ENCODE measurements around the gene CYP4F22.

The CYP4F22 gene

DNA sequence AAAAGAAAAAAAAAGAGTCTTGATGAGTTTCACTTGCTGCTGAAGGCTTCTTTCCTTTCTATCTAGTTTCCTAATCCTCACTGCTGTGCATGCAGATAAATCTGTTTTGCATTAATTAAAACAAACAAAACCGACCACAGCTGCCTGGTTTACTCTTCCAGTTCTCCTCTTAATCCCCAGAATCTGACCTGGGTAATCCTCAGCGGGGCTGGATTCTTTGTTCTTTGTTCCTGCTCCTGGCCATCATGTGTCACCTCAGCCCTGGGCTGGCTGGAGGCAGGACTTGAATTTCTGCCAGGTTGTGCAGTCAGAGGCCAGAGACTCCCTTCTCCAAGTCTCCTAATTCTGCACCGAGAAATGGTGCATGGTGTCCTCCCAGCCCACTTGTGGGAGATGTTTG lies 54.5 kb downstream of the CYP4F22 start:
- Histone ChIP-seq H3K9ac (ENCODE audit: low read length) (no peak overlapping the region), H3K4me1 (ENCODE audit: control insufficient read depth, low read depth, low read length) (no peaks in the 10 kb centered on the region), H3K36me3 (ENCODE audit: control insufficient read depth, low read depth, low read length) (no peaks in the 10 kb centered on the region), H3K27me3 (ENCODE audit: control insufficient read depth, insufficient read depth, low read length) (no peaks in the 10 kb centered on the region), H3K27ac (ENCODE audit: low read length) (no peak overlapping the region), H3K9me3 (ENCODE audit: control insufficient read depth, low read depth, low read length) (peaks cover 19% of the 10 kb centered on the region), H3K4me3 (ENCODE audit: low read length) (no peak overlapping the region)

DNA sequence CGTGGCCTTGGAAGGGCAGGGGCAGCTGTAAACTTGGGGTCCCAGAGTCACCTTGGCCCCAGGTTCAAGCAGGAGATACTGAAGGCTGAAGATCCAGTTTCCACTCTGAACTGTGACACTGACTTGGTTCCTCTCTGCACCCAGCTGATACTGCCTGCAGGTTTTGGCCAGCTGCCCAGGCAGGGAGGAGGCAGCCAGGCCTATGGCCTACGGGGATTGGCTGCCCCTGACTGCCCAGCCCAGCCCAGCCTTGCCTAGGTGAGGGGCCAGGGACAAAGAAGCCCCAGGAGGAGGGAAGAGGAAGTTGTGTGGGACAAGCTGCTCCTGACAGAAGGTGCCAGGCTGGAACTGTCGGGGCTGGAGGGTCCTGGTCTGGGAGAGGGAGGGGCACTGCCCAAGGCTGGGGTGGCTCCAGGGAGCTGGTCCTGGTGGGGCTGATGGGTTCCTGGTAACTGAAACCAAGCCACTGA lies 55.0 kb downstream of the CYP4F22 start:
- Histone ChIP-seq H3K27me3 (ENCODE audit: control insufficient read depth, insufficient read depth, low read length) (no peaks in the 10 kb centered on the region), H3K4me3 (ENCODE audit: low read length) (no peak overlapping the region), H3K36me3 (ENCODE audit: control insufficient read depth, low read depth, low read length) (no peaks in the 10 kb centered on the region), H3K27ac (ENCODE audit: low read length) (no peak overlapping the region), H3K9me3 (ENCODE audit: control insufficient read depth, low read depth, low read length) (peaks cover 19% of the 10 kb centered on the region), H3K4me1 (ENCODE audit: control insufficient read depth, low read depth, low read length) (no peaks in the 10 kb centered on the region), H3K9ac (ENCODE audit: low read length) (no peak overlapping the region)

DNA sequence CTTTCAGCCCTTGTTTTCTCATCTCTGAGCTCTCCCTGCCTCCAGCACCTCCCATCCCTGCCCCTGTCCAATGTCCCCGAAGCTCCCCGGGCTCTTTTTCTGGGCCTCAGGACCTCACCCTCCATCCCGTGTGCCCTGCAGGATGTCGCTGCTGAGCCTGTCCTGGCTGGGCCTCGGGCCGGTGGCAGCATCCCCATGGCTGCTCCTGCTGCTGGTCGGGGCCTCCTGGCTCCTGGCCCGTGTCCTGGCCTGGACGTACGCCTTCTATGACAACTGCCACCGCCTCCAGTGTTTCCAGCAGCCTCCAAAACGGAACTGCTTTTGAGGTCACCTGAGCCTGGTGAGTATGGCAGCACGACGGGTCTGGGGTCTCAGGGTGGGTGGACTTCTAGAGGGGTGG lies 55.6 kb downstream of the CYP4F22 start:
- Histone ChIP-seq H3K9me3 (ENCODE audit: control insufficient read depth, low read depth, low read length) (peaks cover 19% of the 10 kb centered on the region), H3K27ac (ENCODE audit: low read length) (no peak overlapping the region), H3K9ac (ENCODE audit: low read length) (no peak overlapping the region), H3K4me3 (ENCODE audit: low read length) (no peak overlapping the region), H3K27me3 (ENCODE audit: control insufficient read depth, insufficient read depth, low read length) (no peaks in the 10 kb centered on the region), H3K4me1 (ENCODE audit: control insufficient read depth, low read depth, low read length) (no peaks in the 10 kb centered on the region), H3K36me3 (ENCODE audit: control insufficient read depth, low read depth, low read length) (no peaks in the 10 kb centered on the region)

DNA sequence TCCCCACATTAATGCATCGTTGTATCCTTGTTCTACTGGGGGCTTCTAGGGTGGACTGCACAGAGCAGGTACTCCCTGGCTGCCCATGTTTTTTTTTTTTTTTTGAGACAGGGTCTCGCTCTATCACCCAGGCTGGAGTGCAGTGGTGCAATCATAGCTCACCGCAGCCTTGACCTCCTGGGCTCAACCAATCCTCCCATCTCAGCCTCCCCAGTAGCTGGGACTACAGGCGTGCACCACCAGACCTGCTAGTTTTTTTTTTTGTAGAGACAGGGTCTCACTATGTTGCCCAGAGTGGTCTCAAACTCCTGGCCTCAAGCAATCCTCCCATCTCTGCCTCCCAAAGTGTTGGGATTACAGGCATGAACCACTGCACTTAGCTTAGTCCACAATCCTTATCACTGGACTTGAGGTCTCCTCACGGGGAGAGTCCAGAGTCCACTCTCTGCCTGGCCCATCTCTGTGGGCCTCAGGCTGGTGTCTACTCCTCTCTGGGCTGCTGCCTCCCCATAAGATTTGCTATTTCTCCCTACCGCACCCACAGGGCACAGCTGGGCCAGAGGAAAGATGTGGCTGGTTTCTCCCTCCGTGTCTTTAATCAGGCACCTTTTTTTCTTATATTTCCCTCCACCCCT lies 56.3 kb downstream of the CYP4F22 start:
- H3K36me3 ChIP-seq (ENCODE audit: control insufficient read depth, low read depth, low read length): no peaks in the 10 kb centered on the region
- no peaks in the 10 kb centered on the region for H3K27me3 ChIP-seq (ENCODE audit: control insufficient read depth, insufficient read depth, low read length)
- H3K4me3 ChIP-seq (ENCODE audit: low read length): no peak overlapping the region
- H3K27ac ChIP-seq (ENCODE audit: low read length): no peak overlapping the region
- no peak overlapping the region for H3K9ac ChIP-seq (ENCODE audit: low read length)
- no peaks in the 10 kb centered on the region for H3K4me1 ChIP-seq (ENCODE audit: control insufficient read depth, low read depth, low read length)
- peaks cover 23% of the 10 kb centered on the region for H3K9me3 ChIP-seq (ENCODE audit: control insufficient read depth, low read depth, low read length)

GRCh38 chr19:15570420-15570819 lies 62.1 kb downstream of the CYP4F22 start:
- H3K9me3 ChIP-seq (ENCODE audit: control insufficient read depth, low read depth, low read length): peaks cover 45% of the 10 kb centered on the region
- H3K9ac ChIP-seq (ENCODE audit: low read length): no peak overlapping the region
- no peaks in the 10 kb centered on the region for H3K4me1 ChIP-seq (ENCODE audit: control insufficient read depth, low read depth, low read length)
- H3K4me3 ChIP-seq (ENCODE audit: low read length): no peak overlapping the region
- H3K27me3 ChIP-seq (ENCODE audit: control insufficient read depth, insufficient read depth, low read length): no peaks in the 10 kb centered on the region
- no peaks in the 10 kb centered on the region for H3K36me3 ChIP-seq (ENCODE audit: control insufficient read depth, low read depth, low read length)
- H3K27ac ChIP-seq (ENCODE audit: low read length): no peak overlapping the region

GRCh38 chr19:15575406-15575805 lies 67.1 kb downstream of the CYP4F22 start:
- H3K36me3 ChIP-seq (ENCODE audit: control insufficient read depth, low read depth, low read length): no peaks in the 10 kb centered on the region
- H3K27ac ChIP-seq (ENCODE audit: low read length): no peak overlapping the region
- H3K4me3 ChIP-seq (ENCODE audit: low read length): no peak overlapping the region
- no peaks in the 10 kb centered on the region for H3K4me1 ChIP-seq (ENCODE audit: control insufficient read depth, low read depth, low read length)
- H3K9ac ChIP-seq (ENCODE audit: low read length): no peak overlapping the region
- peaks cover 51% of the 10 kb centered on the region for H3K9me3 ChIP-seq (ENCODE audit: control insufficient read depth, low read depth, low read length)
- no peaks in the 10 kb centered on the region for H3K27me3 ChIP-seq (ENCODE audit: control insufficient read depth, insufficient read depth, low read length)

GRCh38 chr19:15576526-15577156 lies 68.3 kb downstream of the CYP4F22 start:
- Histone ChIP-seq H3K27ac (ENCODE audit: low read length) (no peak overlapping the region), H3K4me1 (ENCODE audit: control insufficient read depth, low read depth, low read length) (no peaks in the 10 kb centered on the region), H3K9ac (ENCODE audit: low read length) (no peak overlapping the region), H3K36me3 (ENCODE audit: control insufficient read depth, low read depth, low read length) (no peaks in the 10 kb centered on the region), H3K4me3 (ENCODE audit: low read length) (no peak overlapping the region), H3K9me3 (ENCODE audit: control insufficient read depth, low read depth, low read length) (peaks cover 54% of the 10 kb centered on the region), H3K27me3 (ENCODE audit: control insufficient read depth, insufficient read depth, low read length) (no peaks in the 10 kb centered on the region)

GRCh38 chr19:15577184-15577771 lies 69.0 kb downstream of the CYP4F22 start:
- no peak overlapping the region for H3K9ac ChIP-seq (ENCODE audit: low read length)
- H3K36me3 ChIP-seq (ENCODE audit: control insufficient read depth, low read depth, low read length): no peaks in the 10 kb centered on the region
- H3K4me1 ChIP-seq (ENCODE audit: control insufficient read depth, low read depth, low read length): no peaks in the 10 kb centered on the region
- peaks cover 48% of the 10 kb centered on the region for H3K9me3 ChIP-seq (ENCODE audit: control insufficient read depth, low read depth, low read length)
- no peak overlapping the region for H3K27ac ChIP-seq (ENCODE audit: low read length)
- no peak overlapping the region for H3K4me3 ChIP-seq (ENCODE audit: low read length)
- H3K27me3 ChIP-seq (ENCODE audit: control insufficient read depth, insufficient read depth, low read length): no peaks in the 10 kb centered on the region

- no peaks in the 10 kb centered on the region for H3K36me3 ChIP-seq (ENCODE audit: control insufficient read depth, low read depth, low read length)
- H3K27me3 ChIP-seq (ENCODE audit: control insufficient read depth, insufficient read depth, low read length): no peaks in the 10 kb centered on the region
- H3K9me3 ChIP-seq (ENCODE audit: control insufficient read depth, low read depth, low read length): peaks cover 36% of the 10 kb centered on the region
- no peak overlapping the region for H3K9ac ChIP-seq (ENCODE audit: low read length)
- no peaks in the 10 kb centered on the region for H3K4me1 ChIP-seq (ENCODE audit: control insufficient read depth, low read depth, low read length)
- no peak overlapping the region for H3K27ac ChIP-seq (ENCODE audit: low read length)
- no peak overlapping the region for H3K4me3 ChIP-seq (ENCODE audit: low read length)
These were observed 75.0 kb downstream of the CYP4F22 start for GRCh38 chr19:15583346-15583745.

DNA sequence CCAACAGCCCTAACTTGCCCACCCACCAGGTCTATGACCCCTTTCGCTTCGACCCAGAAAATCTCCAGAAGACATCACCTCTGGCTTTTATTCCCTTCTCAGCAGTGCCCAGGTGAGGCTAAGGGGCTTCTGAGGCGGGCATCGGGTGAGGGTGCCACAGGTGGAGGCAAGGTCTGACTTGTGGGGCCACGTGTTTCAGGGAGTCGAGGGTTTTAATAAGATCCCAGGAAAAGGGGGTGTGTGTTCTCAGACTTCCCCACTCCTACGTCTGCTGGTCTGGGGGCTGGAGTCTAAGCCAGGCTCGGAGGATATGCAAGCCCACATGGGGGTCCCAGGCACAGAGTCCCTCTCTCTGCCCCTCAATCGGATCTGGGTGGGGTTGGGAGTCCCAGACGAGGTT lies 75.8 kb downstream of the CYP4F22 start:
- H3K27me3 ChIP-seq (ENCODE audit: control insufficient read depth, insufficient read depth, low read length): no peaks in the 10 kb centered on the region
- H3K27ac ChIP-seq (ENCODE audit: low read length): no peak overlapping the region
- H3K36me3 ChIP-seq (ENCODE audit: control insufficient read depth, low read depth, low read length): no peaks in the 10 kb centered on the region
- no peak overlapping the region for H3K4me3 ChIP-seq (ENCODE audit: low read length)
- H3K9ac ChIP-seq (ENCODE audit: low read length): no peak overlapping the region
- no peaks in the 10 kb centered on the region for H3K4me1 ChIP-seq (ENCODE audit: control insufficient read depth, low read depth, low read length)
- H3K9me3 ChIP-seq (ENCODE audit: control insufficient read depth, low read depth, low read length): peaks cover 38% of the 10 kb centered on the region

DNA sequence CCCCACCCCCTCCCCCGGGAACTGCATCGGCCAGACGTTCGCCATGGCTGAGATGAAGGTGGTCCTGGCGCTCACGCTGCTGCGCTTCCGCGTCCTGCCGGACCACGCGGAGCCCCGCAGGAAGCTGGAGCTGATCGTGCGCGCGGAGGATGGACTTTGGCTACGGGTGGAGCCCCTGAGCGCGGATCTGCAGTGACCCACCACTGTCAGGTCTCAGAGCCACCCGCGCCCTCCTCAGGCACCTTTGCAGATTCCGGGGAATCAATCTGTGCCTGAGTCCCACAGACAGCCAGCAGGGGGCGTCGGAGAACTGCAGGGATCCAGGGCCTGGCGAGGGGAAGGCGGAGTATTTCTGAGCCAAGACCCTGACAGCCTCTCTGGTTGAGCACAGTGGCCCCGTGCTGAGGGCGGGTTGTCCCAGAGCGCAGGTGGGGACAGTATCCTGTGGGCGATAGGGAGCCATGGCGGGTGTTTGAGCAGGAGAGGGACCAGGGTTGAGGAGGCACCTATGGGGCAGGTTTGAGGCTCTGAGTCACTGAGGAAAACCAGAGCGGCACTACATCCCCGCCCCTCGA lies 76.3 kb downstream of the CYP4F22 start:
- H3K36me3 ChIP-seq (ENCODE audit: control insufficient read depth, low read depth, low read length): no peaks in the 10 kb centered on the region
- peaks cover 40% of the 10 kb centered on the region for H3K9me3 ChIP-seq (ENCODE audit: control insufficient read depth, low read depth, low read length)
- no peak overlapping the region for H3K27ac ChIP-seq (ENCODE audit: low read length)
- no peak overlapping the region for H3K4me3 ChIP-seq (ENCODE audit: low read length)
- H3K4me1 ChIP-seq (ENCODE audit: control insufficient read depth, low read depth, low read length): no peaks in the 10 kb centered on the region
- no peaks in the 10 kb centered on the region for H3K27me3 ChIP-seq (ENCODE audit: control insufficient read depth, insufficient read depth, low read length)
- no peak overlapping the region for H3K9ac ChIP-seq (ENCODE audit: low read length)
